Mesenchymal stem cell (in vitro differentiated cells and primary cell): ENCODE data around the gene CCL22.
"Not testable (repeated sequence)": the region's sequence is repeated elsewhere in the genome, so short reads cannot be mapped to it uniquely, and the experiment has no call there.

Experiments used
- DNase-seq: peaks from one replicate; pipeline ENCODE4 v3.0.0-alpha.2; 2013
- H2AFZ ChIP-seq: one replicate; pipeline ENCODE4 v1.6.1; 2013; ENCODE audit warnings: low read depth, mild to moderate bottlenecking, control low read depth, inconsistent platforms, low read length, moderate library complexity
- H2AK5ac ChIP-seq: 2 replicates; pipeline ENCODE4 v1.6.1; 2013; ENCODE audit warnings: low read length, moderate library complexity, mild to moderate bottlenecking, inconsistent platforms; ENCODE audit not compliant: severe bottlenecking
- H2BK120ac ChIP-seq: one replicate; pipeline ENCODE4 v1.6.1; 2013; ENCODE audit warnings: low read depth, mild to moderate bottlenecking, inconsistent platforms, low read length, moderate library complexity
- H2BK12ac ChIP-seq, 2 experiments: one replicate each; pipeline ENCODE4 v1.6.1; 2013; ENCODE audit warnings: inconsistent platforms in 2 of 2, low read length in 2 of 2, mild to moderate bottlenecking in 2 of 2, moderate library complexity in 2 of 2, control low read depth in 1 of 2
- H2BK15ac ChIP-seq: one replicate; pipeline ENCODE4 v1.6.1; 2013; ENCODE audit warnings: mild to moderate bottlenecking, low read depth, inconsistent platforms; ENCODE audit not compliant: poor library complexity, severe bottlenecking
- H2BK5ac ChIP-seq: 2 replicates; pipeline ENCODE4 v1.6.1; 2013; ENCODE audit warnings: low read depth, mild to moderate bottlenecking, low read length, control low read depth, inconsistent platforms; ENCODE audit not compliant: poor library complexity, severe bottlenecking
- H3K14ac ChIP-seq, 2 experiments: one replicate each; pipeline ENCODE4 v1.6.1; 2013; ENCODE audit warnings: inconsistent platforms in 2 of 2, low read length in 2 of 2, control low read depth in 1 of 2, mild to moderate bottlenecking in 1 of 2, moderate library complexity in 1 of 2
- H3K18ac ChIP-seq, 2 experiments: one replicate each; pipeline ENCODE4 v1.6.1; 2013; ENCODE audit warnings: inconsistent platforms in 2 of 2, low read length in 2 of 2, control low read depth in 1 of 2, low read depth in 1 of 2, mild to moderate bottlenecking in 1 of 2
- H3K23ac ChIP-seq, 2 experiments: one replicate each; pipeline ENCODE4 v1.6.1; 2013; ENCODE audit warnings: inconsistent platforms in 2 of 2, low read length in 2 of 2, mild to moderate bottlenecking in 2 of 2, moderate library complexity in 2 of 2, control low read depth in 1 of 2
- H3K27ac ChIP-seq: 2 replicates; pipeline ENCODE4 v1.5.1; 2013; ENCODE audit warnings: mild to moderate bottlenecking, moderate library complexity, low read length, control low read depth, inconsistent platforms; ENCODE audit not compliant: poor library complexity, severe bottlenecking
- H3K27me3 ChIP-seq, 2 experiments: 2 replicates each; pipeline versions ENCODE4 v1.6.1 to v1.7.0; 2013; ENCODE audit warnings: low read length in 2 of 2, mild to moderate bottlenecking in 2 of 2, moderate library complexity in 2 of 2, control low read depth in 1 of 2, inconsistent platforms in 1 of 2; ENCODE audit not compliant: control insufficient read depth in 1 of 2, insufficient read depth in 1 of 2
- H3K36me3 ChIP-seq, 2 experiments: 2 replicates each; pipeline versions ENCODE4 v1.6.1 to v1.7.0; 2013; ENCODE audit warnings: low read length in 2 of 2, control low read depth in 1 of 2, inconsistent platforms in 1 of 2, low read depth in 1 of 2, mild to moderate bottlenecking in 1 of 2; ENCODE audit not compliant: insufficient read depth in 2 of 2, control insufficient read depth in 1 of 2
- H3K4ac ChIP-seq, 2 experiments: one replicate each; pipeline ENCODE4 v1.6.1; 2013; ENCODE audit warnings: inconsistent platforms in 2 of 2, low read length in 2 of 2, mild to moderate bottlenecking in 2 of 2, moderate library complexity in 2 of 2, control low read depth in 1 of 2, low read depth in 1 of 2
- H3K4me1 ChIP-seq: 2 replicates; pipeline ENCODE4 v1.6.1; 2013; ENCODE audit warnings: low read depth, low read length, control low read depth; ENCODE audit not compliant: control insufficient read depth, insufficient read depth
- H3K4me2 ChIP-seq: 2 replicates; pipeline ENCODE4 v1.6.1; 2013; ENCODE audit warnings: low read length, mild to moderate bottlenecking, inconsistent platforms; ENCODE audit not compliant: poor library complexity, severe bottlenecking
- H3K4me3 ChIP-seq, 2 experiments: 2 replicates each; pipeline versions ENCODE4 v1.5.1 to v1.7.0; 2013; ENCODE audit warnings: low read length in 2 of 2, mild to moderate bottlenecking in 2 of 2, control low read depth in 1 of 2, low read depth in 1 of 2; ENCODE audit not compliant: insufficient read depth in 1 of 2
- H3K79me1 ChIP-seq: replicated peaks from 2 replicates; pipeline ENCODE4 v1.6.1; 2013; ENCODE audit warnings: mild to moderate bottlenecking, control low read depth, low read length, inconsistent platforms; ENCODE audit not compliant: poor library complexity, severe bottlenecking
- H3K9ac ChIP-seq: 2 replicates; pipeline ENCODE4 v1.7.0; 2013; ENCODE audit warnings: mild to moderate bottlenecking, low read length, moderate library complexity
- H3K9me3 ChIP-seq: 2 replicates; pipeline ENCODE4 v1.7.0; 2013; ENCODE audit warnings: mild to moderate bottlenecking, low read length; ENCODE audit not compliant: control insufficient read depth
- H4K8ac ChIP-seq: one replicate; pipeline ENCODE4 v1.6.1; 2013; ENCODE audit warnings: inconsistent platforms, mild to moderate bottlenecking, low read length, moderate library complexity
- H4K91ac ChIP-seq: one replicate; pipeline ENCODE4 v1.6.1; 2013; ENCODE audit warnings: mild to moderate bottlenecking, low read length, inconsistent platforms
- WGBS: methylation state at CpG from one replicate; pipeline ENCODE4 v1.1.7; 2013; ENCODE audit warnings: mixed read lengths; 5-methylcytosine and 5-hydroxymethylcytosine counted together

Gene CCL22

DNA sequence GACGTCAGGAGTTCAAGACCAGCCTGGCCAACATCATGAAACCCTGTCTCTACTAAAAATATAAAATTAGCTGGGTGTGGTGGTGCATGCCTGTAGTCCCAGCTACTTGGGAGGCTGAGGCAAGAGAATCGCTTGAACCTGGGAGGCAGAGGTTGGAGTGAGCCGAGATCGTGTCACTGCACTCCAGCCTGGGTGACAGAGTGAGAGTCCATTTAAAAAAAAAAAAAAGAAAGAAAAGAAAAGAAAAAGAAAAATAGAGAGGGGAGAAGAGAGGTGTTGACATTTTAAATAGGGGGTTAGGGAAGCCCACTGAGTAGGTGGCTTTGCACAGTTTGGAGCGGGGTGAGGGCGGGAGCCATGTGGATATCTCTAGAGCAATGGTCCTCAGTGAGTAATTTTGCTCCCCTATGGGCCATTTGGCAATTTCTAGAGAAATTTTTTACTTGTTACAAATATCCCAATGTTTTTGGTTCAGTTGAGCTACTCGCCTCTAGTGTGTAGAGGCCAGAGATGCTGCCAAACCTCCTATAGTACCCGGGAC lies 16.4 kb downstream of the CCL22 start:
- not testable (repeated sequence) for H4K8ac ChIP-seq, DNase-seq, H2BK15ac ChIP-seq, H3K23ac ChIP-seq, H3K27ac ChIP-seq, H3K4me3 ChIP-seq, H3K4me2 ChIP-seq, H2AFZ ChIP-seq, H3K14ac ChIP-seq, H2BK120ac ChIP-seq, H3K9me3 ChIP-seq, H3K18ac ChIP-seq, H2AK5ac ChIP-seq, H4K91ac ChIP-seq, H3K4ac ChIP-seq, H3K9ac ChIP-seq, H2BK5ac ChIP-seq, H2BK12ac ChIP-seq
- Histone ChIP-seq H3K79me1 (peaks cover 22% of the 10 kb centered on the region), H3K27me3 (peaks cover 0 to 50% of the 10 kb centered on the region in 2 experiments), H3K4me1 (peaks cover 32% of the 10 kb centered on the region), H3K36me3 (peaks cover 0 to 14% of the 10 kb centered on the region in 2 experiments)
- 96% methylated on average over 7 of the region's 8 CpGs for WGBS

DNA sequence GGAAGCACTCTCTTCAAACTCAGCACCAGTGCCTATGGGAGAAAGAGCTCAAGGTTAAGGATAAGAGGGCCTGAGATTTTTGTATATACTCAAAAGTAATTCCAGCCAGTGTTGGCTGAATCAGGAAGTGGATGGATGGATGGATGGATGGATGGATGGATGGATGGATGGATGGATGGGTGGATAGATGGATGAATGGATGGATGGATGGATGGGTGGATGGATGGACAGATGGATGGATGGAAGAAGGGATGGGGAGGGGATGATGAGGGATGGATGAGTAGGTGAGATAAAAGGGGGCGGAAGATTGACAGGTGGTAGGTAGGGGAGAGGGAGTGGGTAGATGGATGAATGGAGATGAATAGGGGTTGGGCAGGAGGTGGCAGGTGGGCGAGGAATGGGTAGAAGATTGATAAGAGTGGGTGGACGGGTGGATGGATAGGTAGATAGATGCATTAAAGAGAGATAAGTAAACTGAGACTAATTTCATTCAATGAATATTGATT lies 17.8 kb downstream of the CCL22 start:
- peaks cover 0 to 47% of the 10 kb centered on the region in 2 experiments for H3K27me3 ChIP-seq
- no peak overlapping the region for H2AFZ ChIP-seq
- no peak overlapping the region for H4K8ac ChIP-seq
- no peak overlapping the region for H3K14ac ChIP-seq
- no peak overlapping the region for H3K4me2 ChIP-seq
- no peak overlapping the region for H2BK120ac ChIP-seq
- no peak for DNase-seq
- H4K91ac ChIP-seq: no peak overlapping the region
- H3K23ac ChIP-seq: no peak overlapping the region
- no peak overlapping the region for H3K27ac ChIP-seq
- no peak overlapping the region for H3K4me3 ChIP-seq
- peaks cover 0 to 26% of the 10 kb centered on the region in 2 experiments for H3K36me3 ChIP-seq
- H3K4me1 ChIP-seq: peaks cover 35% of the 10 kb centered on the region
- no peaks in the 10 kb centered on the region for H3K9me3 ChIP-seq
- H3K9ac ChIP-seq: no peak overlapping the region
- peaks cover 28% of the 10 kb centered on the region for H3K79me1 ChIP-seq
- no peak overlapping the region for H3K4ac ChIP-seq
- H2BK12ac ChIP-seq: no peak overlapping the region
- no peak overlapping the region for H2AK5ac ChIP-seq
- no peak overlapping the region for H2BK5ac ChIP-seq
- no peak overlapping the region for H3K18ac ChIP-seq
- WGBS: 95% methylated on average over 3 of the region's 3 CpGs
- no peak overlapping the region for H2BK15ac ChIP-seq

DNA sequence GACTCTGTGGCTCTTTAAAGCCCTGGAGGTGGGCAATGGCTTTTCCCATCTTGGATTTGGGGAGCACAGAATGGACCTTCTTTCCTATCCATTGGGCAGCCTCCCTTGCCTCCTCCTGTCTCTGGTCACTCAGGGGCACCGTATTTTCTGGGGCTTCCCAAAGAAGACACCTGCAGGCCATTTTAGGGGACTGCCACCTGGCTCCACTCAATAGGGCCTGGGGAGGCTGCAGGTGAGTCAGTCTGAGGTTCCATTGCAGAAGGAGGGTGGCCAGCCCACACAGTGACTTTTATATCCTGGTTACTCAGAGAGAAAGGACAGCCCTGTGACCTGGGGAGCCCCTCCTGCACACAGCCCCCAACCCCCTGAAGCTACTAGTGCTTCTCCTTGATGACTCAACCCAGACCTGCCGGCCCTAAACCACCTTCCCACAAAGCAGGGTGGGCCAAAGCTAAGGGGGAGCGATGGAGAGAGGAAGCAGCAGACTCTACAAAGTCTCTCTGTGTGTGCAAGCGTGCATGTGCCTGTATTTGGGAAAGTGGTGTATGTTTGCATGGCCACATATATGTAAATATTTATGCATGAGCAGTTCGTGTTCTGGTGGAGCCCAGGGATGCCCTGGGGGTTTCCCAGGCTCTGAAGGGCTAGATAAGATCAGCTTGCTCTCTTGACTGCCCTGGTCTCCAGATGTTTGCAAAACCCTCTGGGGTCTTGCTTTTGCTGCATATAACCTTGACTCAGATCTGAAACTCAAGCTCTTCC lies 18.7 kb downstream of the CCL22 start:
- Histone ChIP-seq H3K18ac (peak overlapping the region in 1 of 2 experiments; percentile 65), H3K4me2 (peak overlapping the region; percentile 32), H2BK120ac (no peak overlapping the region), H3K9me3 (no peaks in the 10 kb centered on the region), H3K36me3 (peaks cover 0 to 34% of the 10 kb centered on the region in 2 experiments), H3K9ac (no peak overlapping the region), H3K14ac (no peak overlapping the region), H3K4me1 (peaks cover 28% of the 10 kb centered on the region), H2AK5ac (peak overlapping the region; percentile 49), H2BK12ac (no peak overlapping the region), H4K8ac (peak overlapping the region; percentile 21), H2BK15ac (no peak overlapping the region), H3K23ac (no peak overlapping the region), H4K91ac (no peak overlapping the region), H3K27ac (peak overlapping the region; percentile 79), H3K27me3 (peaks cover 0 to 38% of the 10 kb centered on the region in 2 experiments), H2BK5ac (no peak overlapping the region), H3K4ac (no peak overlapping the region), H2AFZ (no peak overlapping the region), H3K4me3 (no peak overlapping the region), H3K79me1 (peaks cover 33% of the 10 kb centered on the region)
- DNase-seq: peak; percentile 94
- 64% methylated on average over 5 of the region's 5 CpGs for WGBS

DNA sequence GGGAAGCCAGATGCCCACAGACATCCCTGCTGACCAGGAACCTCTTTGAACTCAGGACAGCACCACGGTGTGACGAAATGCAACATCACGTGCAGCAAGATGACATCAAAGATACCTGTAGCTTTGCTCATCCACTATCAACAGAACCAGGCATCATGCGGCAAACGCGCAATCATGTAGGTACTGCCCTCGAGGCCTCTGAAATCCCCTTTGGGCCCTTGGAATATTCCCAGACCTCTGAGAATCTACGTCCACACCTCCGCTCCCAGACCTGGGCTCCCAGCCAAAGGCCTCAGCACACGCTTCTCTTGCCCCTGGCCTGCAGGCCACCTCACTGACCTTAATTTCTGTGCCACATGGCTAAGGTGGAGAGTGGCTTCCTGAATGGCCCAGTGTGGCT lies 21.0 kb downstream of the CCL22 start:
- peaks cover 0 to 49% of the 10 kb centered on the region in 2 experiments for H3K36me3 ChIP-seq
- H4K91ac ChIP-seq: no peak overlapping the region
- no peak overlapping the region for H3K14ac ChIP-seq
- H4K8ac ChIP-seq: no peak overlapping the region
- no peak overlapping the region for H3K27ac ChIP-seq
- no peak overlapping the region for H3K18ac ChIP-seq
- no peak overlapping the region for H3K4me2 ChIP-seq
- DNase-seq: peak; percentile 44
- peak overlapping the region in 1 of 2 experiments; percentile 21 for H2BK12ac ChIP-seq
- no peak overlapping the region for H2BK120ac ChIP-seq
- no peak overlapping the region for H2BK5ac ChIP-seq
- H3K27me3 ChIP-seq: peaks cover 0 to 16% of the 10 kb centered on the region in 2 experiments
- WGBS: 95% methylated on average over 8 of the region's 10 CpGs
- H2AK5ac ChIP-seq: peak overlapping the region; percentile 1
- no peak overlapping the region for H3K4ac ChIP-seq
- no peak overlapping the region for H3K23ac ChIP-seq
- no peak overlapping the region for H2BK15ac ChIP-seq
- H3K9ac ChIP-seq: no peak overlapping the region
- no peak overlapping the region for H3K4me3 ChIP-seq
- no peak overlapping the region for H2AFZ ChIP-seq
- H3K9me3 ChIP-seq: no peaks in the 10 kb centered on the region
- peaks cover 39% of the 10 kb centered on the region for H3K79me1 ChIP-seq
- H3K4me1 ChIP-seq: peaks cover 34% of the 10 kb centered on the region
